Brain microvascular endothelial cell (primary cell): ENCODE measurements around the gene ANKRD11.
"Not testable (repeated sequence)": the region's sequence is repeated elsewhere in the genome, so short reads cannot be mapped to it uniquely, and the experiment has no call there.

ENCODE experiments used
- DNase-seq: peaks from one replicate; pipeline ENCODE4 v3.0.0-alpha.2; 2020
- H3K27ac ChIP-seq: fragments of 250-450 bp; sonication (Bioruptor Pico); 2 replicates; pipeline ENCODE4 v1.5.1; 2020; ENCODE audit warnings: mild to moderate bottlenecking, moderate library complexity
- H3K27me3 ChIP-seq: fragments of 250-450 bp; sonication (Bioruptor Pico); replicated peaks from 2 replicates; pipeline ENCODE4 v1.5.1; 2020; ENCODE audit warnings: mild to moderate bottlenecking
- H3K36me3 ChIP-seq: fragments of 250-450 bp; sonication (Bioruptor Pico); replicated peaks from 2 replicates; pipeline ENCODE4 v1.5.1; 2020; ENCODE audit warnings: mild to moderate bottlenecking
- H3K4me3 ChIP-seq: 2 replicates; pipeline ENCODE4 v1.5.1; 2011; ENCODE audit warnings: low read depth, mild to moderate bottlenecking, control low read depth, low read length, moderate library complexity
- CTCF ChIP-seq: IDR thresholded peaks from 2 replicates; pipeline ENCODE4 v1.5.1; 2011; ENCODE audit warnings: low read depth, mild to moderate bottlenecking, moderate library complexity, low read length, control low read depth, inconsistent platforms; ENCODE audit errors: missing control alignments
- in situ Hi-C: cut with HindIII; loops from 2 replicates; pipeline ENCODE4 v1.10.0; 2017; ENCODE audit warnings: low sequenced_read_pairs, low pct_ligation_motif_present

ANKRD11 gene

GRCh38 chr16:89304181-89304851 is 186.0 kb downstream of the ANKRD11 start:
- TF ChIP-seq CTCF = no peak
- Histone ChIP-seq H3K36me3 (peaks cover 28% of the 10 kb centered on the region), H3K4me3 (no peak overlapping the region), H3K27ac (no peak overlapping the region), H3K27me3 (no peaks in the 10 kb centered on the region)
- DNase-seq = no peak
- in situ Hi-C loops = no loop called here

- no peaks in the 10 kb centered on the region for H3K27me3 ChIP-seq
- peaks cover 30% of the 10 kb centered on the region for H3K36me3 ChIP-seq
- H3K4me3 ChIP-seq = no peak overlapping the region
- in situ Hi-C loops = no loop called here
- no peak for TF ChIP-seq CTCF
- no peak for DNase-seq
- H3K27ac ChIP-seq = no peak overlapping the region
Measured at GRCh38 chr16:89303617-89304016, 186.7 kb downstream of the ANKRD11 start.

- peak overlapping the region; percentile 93 for H3K27ac ChIP-seq
- no peak overlapping the region for H3K4me3 ChIP-seq
- no peaks in the 10 kb centered on the region for H3K27me3 ChIP-seq
- peaks cover 30% of the 10 kb centered on the region for H3K36me3 ChIP-seq
- in situ Hi-C loops = no loop called here
- no peak for TF ChIP-seq CTCF
- no peak for DNase-seq
Measured at GRCh38 chr16:89300976-89301360, 189.4 kb downstream of the ANKRD11 start.

- in situ Hi-C loops = no loop called here
- no peak for DNase-seq
- peaks cover 30% of the 10 kb centered on the region for H3K36me3 ChIP-seq
Measured at GRCh38 chr16:89300311-89300975, 189.9 kb downstream of the ANKRD11 start.

GRCh38 chr16:89299357-89300111 is 190.8 kb downstream of the ANKRD11 start:
- H3K36me3 ChIP-seq = peaks cover 25% of the 10 kb centered on the region
- DNase-seq, in situ Hi-C loops, H3K27me3 ChIP-seq, H3K4me3 ChIP-seq, H3K27ac ChIP-seq: not testable (repeated sequence)

More at GRCh38 chr16:89300311-89300975, 189.9 kb downstream of the ANKRD11 start:
- Histone ChIP-seq H3K27ac (peak overlapping the region; percentile 93), H3K4me3 (no peak overlapping the region), H3K27me3 (no peaks in the 10 kb centered on the region)
- no peak for TF ChIP-seq CTCF

GRCh38 chr16:89298623-89299225 is 191.6 kb downstream of the ANKRD11 start:
- Histone ChIP-seq H3K27me3 (no peaks in the 10 kb centered on the region), H3K4me3 (no peak overlapping the region), H3K36me3 (peaks cover 17% of the 10 kb centered on the region), H3K27ac (no peak overlapping the region)
- TF ChIP-seq CTCF = no peak
- no peak for DNase-seq
- in situ Hi-C loops = no loop called here
